ENCODE results near the gene WNT8B.

The WNT8B gene

DNA sequence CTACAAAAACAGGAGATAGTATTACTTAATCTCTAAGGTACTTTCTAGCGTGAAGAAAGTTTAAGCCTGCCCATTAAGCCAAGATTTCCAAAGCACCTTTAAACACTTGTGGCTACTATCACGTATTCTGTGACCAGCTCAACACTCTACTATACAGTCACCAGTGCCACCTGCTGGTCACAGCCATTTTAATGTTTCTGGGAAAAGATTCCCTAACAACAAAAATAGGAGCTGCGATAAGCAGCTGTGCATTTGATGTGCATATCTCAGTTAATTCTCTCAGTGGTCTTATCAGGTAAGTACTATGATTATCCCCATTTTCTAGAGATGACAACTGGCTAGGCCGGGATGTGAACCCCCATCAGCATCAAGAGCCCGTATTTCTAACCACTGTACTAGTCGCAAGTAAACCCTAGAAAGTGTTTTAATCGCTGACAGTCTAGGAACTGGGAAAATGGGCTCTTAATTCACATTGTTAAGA is 56.0 kb downstream of the WNT8B start:
- no peak for TF ChIP-seq ZFX (IDR thresholded peaks at IDR 0.05; ENCODE audit: borderline replicate concordance)
- TF ChIP-seq, protein P1, sequence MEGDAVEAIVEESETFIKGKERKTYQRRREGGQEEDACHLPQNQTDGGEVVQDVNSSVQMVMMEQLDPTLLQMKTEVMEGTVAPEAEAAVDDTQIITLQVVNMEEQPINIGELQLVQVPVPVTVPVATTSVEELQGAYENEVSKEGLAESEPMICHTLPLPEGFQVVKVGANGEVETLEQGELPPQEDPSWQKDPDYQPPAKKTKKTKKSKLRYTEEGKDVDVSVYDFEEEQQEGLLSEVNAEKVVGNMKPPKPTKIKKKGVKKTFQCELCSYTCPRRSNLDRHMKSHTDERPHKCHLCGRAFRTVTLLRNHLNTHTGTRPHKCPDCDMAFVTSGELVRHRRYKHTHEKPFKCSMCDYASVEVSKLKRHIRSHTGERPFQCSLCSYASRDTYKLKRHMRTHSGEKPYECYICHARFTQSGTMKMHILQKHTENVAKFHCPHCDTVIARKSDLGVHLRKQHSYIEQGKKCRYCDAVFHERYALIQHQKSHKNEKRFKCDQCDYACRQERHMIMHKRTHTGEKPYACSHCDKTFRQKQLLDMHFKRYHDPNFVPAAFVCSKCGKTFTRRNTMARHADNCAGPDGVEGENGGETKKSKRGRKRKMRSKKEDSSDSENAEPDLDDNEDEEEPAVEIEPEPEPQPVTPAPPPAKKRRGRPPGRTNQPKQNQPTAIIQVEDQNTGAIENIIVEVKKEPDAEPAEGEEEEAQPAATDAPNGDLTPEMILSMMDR (IDR thresholded peaks at IDR 0.05) = peak; percentile 86
- no peak overlapping the region for H3K27ac ChIP-seq

DNA sequence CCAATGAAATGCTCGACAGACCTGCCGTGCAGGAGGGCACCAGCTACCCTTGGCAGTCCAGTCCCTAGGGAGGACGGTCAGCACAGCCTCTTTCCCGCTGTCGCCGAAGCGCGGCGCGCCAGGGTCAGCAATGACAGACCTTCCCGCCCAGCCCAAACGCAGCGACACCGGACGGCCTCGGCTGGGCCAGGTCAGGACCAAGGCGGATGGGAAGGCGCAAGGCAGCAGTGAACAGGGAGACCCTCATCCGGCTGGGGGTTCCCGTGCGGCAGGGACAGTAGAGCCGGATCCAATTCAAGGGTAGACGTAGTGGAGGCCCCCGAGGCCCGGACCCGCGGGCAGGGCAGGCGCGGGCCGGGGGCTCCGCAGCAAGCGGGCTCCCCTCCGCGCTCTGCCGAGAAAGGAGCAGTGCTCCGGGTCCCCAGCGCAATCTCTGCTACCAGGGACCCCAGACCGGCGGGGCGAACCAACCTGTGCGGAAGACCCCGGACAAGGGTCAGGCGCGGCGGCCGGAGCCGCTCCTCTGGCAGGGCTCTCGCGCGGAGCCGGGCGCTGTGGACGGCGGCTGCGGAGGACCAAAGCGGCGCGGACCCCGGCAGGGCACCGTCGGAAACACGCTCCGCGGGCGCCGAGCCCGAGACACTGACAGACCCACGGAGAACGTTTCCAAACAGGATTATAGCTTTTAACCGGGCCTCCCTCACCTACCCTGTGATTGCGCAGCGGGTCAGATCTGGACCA is 56.7 kb downstream of the WNT8B start, which contains the start of gene SEC31B:
Gene SEC31B, minus strand, starts transcription at position 551 of the 741 bp plus-strand sequence. CDS start 2,909 bp downstream, outside the sequence.
- TF ChIP-seq, protein P1 (IDR thresholded peaks at IDR 0.05) = peak; percentile 25; the same call in 1 of the 2 replicates
- no peak for TF ChIP-seq ZFX (IDR thresholded peaks at IDR 0.05; ENCODE audit: borderline replicate concordance)
- no peak within 1 kb of the TSS for H3K27ac ChIP-seq

DNA sequence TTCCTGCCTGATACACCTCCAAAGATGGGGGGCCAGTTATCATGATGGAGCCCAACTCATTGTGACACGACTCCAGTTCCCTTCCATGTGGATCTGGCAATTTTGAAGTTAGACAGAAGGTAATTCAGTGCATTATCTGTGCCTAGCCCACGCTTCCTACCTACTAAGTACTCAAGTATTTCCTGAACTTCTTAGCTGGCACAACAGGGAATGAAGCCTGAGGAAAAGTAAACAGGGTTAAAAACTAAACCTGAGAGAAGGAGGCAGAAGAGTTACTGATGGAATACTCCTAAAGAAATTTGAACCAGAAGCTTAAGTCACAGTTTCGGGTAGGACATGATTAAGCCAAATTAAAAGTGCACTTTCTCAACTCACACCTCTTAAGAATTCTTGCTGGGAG is 58.0 kb downstream of the WNT8B start:
- TF ChIP-seq, protein P1 (IDR thresholded peaks at IDR 0.05) = no peak
- no peak for TF ChIP-seq ZFX (IDR thresholded peaks at IDR 0.05; ENCODE audit: borderline replicate concordance)
- H3K27ac ChIP-seq = no peak overlapping the region

DNA sequence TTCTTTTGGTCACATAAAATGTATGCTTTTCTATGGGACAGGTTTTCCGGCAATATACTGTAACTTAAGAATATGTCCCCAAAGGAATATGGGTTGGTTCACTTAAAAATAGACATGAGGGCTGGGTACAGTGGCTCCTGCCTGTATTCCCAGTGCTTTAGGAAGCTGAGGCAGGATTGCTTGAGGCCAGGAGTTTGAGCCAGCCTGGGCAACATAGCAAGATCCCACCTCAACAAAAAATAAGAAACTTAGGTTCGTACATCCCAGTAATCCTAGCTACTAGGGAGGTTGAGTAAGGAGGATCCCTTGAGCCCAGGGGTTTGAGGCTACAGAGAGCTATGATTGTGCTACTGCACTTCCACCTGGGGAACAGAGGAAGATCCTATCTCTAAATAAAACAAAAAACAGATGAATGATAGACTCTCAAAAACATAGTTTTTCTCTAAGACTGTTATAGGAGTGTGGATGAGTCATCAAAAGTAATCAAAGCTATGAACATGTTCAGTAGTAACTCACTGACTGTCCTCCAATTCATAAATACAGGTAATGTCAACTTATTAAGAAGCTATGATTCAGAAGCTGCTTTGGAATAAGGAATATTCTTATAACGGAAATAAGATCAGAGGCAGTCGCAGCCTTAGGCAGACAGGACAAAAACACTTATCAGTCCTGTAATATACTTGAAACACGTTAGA is 59.4 kb downstream of the WNT8B start:
- peak overlapping the region; percentile 17; the same call in 1 of the 2 replicates for H3K27ac ChIP-seq
- no peak for TF ChIP-seq ZFX (IDR thresholded peaks at IDR 0.05; ENCODE audit: borderline replicate concordance)
- TF ChIP-seq, protein P1 (IDR thresholded peaks at IDR 0.05) = no peak

DNA sequence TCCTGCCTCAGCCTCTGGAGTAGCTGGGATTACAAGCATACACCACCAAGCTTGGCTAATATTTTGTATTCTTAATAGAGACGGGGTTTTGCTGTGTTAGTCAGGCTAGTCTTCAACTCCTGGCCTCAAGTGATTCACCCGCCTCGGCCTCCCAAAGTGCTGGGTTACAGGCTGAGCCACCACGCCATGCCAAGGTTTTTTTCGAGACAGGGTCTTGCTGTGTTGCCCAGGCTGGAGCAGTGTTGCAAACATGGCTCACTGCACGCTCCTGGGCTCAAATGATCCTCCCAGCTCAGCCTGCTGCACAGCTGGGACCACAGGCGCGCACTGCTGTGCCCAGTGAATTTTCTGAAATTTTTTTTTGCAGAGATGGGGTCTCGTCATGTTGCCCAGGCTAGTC is 60.1 kb downstream of the WNT8B start:
- TF ChIP-seq, protein P1 (IDR thresholded peaks at IDR 0.05) = no peak
- no peak for TF ChIP-seq ZFX (IDR thresholded peaks at IDR 0.05; ENCODE audit: borderline replicate concordance)
- peak overlapping the region; percentile 17; the same call in 1 of the 2 replicates for H3K27ac ChIP-seq

DNA sequence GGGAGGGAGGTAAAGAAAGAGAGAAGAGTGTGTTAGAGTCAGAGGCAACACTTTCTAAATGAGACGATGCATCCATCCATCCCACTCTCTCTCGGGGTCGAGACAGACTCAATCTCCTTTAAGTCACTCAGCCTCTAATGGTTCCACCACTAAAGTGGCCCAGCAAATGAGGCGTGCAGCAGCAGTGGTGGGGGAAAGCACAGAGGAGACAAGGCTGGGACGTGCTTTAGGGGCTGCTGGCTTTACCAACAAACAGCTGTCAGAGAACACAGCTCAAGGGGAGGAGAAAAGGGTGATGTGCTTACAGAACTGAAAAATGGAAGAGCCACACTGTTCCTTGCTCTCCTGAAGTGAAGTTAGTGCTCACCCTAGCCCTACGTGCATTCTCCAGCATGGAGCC is 61.4 kb downstream of the WNT8B start:
- TF ChIP-seq ZFX (IDR thresholded peaks at IDR 0.05; ENCODE audit: borderline replicate concordance) = no peak
- TF ChIP-seq, protein P1 (IDR thresholded peaks at IDR 0.05) = no peak
- no peak overlapping the region for H3K27ac ChIP-seq

DNA sequence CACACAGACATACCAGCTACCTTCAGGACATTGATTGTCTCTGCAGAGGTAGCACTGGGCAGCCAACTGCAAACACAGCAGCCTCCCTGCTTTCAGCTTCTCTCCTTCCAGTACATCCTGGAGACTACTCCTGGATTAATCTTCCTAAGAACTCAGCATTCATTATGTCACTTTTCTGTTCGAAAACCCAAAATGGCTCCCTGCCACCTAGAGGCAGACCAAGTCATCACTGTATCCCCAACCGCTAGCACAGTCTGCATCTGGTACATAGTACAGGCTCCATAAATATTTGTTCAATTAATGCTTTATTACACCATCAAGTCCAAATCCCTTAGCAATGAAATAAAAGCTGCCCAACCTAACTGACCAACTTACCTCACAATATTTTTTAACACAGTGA is 61.8 kb downstream of the WNT8B start:
- no peak overlapping the region for H3K27ac ChIP-seq
- TF ChIP-seq, protein P1 (IDR thresholded peaks at IDR 0.05) = no peak
- TF ChIP-seq ZFX (IDR thresholded peaks at IDR 0.05; ENCODE audit: borderline replicate concordance) = no peak

Data from 22Rv1 (cell line).